NCI-H446 treated with DMSO at 0.1 percent for 48 hours (cell line): ENCODE results near the gene PTPRN2.
"Not testable (repeated sequence)": the region's sequence is repeated elsewhere in the genome, so short reads cannot be mapped to it uniquely, and the experiment has no call there.

Source experiments
- DNase-seq: peaks from one replicate; lab custom pipeline; 2025; lab: John Stamatoyannopoulos, UW

PTPRN2 gene

DNA sequence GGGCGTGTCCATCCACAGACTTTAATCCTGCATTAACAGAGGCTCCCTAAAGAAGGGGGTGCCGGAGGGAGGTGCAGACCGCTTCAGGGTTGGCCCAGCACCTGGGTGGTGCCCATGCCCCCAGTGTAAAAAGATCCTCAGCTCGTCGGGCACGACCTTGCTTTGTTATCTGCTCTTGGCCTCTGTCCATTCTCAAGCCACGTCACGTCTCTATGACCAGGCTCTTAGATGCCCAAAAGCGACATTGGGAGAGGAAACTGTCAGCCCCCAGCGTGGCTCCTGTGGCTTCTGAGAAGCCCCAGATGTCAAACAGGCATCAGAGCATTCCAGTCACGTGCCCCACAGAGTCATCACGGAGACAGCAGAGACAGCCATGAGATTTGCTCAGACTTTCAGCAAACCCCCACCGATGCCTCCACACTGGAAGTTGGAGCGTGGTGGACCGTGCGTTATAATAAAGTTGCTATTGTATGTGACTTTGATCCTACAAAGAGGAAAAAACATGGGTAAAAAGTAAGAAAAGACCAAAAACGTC lies 55.5 kb downstream of the PTPRN2 start:
- DNase-seq: no peak

DNA sequence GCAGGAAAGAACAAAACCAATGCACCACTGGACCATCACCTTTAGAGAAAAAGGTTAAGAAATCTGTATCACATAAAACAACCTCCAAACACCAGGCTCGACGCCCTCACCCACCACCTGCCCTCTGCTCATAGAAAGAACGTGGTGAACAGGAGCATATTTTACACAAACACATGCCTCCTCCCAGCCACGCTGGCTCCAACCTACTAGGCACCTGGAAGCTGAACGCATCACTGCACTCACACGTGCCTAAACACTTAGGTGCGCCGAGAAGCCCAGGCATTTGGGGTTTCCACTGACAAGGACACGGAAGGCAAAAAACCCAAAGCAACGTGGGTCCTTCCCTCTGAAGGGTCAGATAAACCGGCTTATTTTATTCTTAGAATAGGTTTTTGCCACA lies 56.0 kb downstream of the PTPRN2 start:
- no peak for DNase-seq

DNA sequence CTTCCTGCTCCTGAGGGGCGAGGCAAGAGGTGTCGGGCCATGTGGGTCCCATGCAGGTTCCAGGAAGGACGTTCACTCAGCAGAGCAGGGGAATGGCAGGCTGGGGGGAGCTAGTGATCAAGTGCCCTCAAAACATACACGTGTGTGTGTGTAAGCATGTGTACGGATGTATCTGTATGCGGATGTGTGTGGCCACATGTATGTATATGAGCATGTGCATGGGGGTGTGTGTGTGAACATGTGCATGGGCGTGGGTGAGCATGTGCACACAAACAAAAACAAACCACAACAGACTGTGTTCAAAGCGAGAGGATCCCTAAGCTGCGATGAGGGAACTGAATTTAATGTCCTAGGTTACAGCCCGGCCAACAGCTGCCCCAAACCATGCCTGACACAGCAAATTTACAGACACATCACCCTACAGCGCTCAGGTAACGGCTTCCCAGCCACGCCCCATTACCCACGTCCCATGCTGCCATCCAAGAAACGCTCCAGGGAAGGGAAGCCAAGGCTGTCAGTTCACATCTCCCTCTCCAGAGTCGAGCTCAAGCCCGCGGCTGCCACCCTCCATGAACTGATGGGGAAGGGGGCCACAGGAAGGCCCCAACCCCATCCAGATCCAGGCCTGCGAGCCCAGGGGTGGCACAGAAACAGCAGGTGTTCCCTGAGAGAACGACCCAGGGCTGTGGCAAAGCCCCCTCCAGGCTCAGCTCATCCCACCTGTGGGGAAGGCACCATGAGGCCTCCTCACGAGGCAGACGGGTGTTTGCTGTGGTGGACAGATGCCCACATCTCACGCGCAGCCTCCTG lies 56.6 kb downstream of the PTPRN2 start:
- no peak for DNase-seq

DNA sequence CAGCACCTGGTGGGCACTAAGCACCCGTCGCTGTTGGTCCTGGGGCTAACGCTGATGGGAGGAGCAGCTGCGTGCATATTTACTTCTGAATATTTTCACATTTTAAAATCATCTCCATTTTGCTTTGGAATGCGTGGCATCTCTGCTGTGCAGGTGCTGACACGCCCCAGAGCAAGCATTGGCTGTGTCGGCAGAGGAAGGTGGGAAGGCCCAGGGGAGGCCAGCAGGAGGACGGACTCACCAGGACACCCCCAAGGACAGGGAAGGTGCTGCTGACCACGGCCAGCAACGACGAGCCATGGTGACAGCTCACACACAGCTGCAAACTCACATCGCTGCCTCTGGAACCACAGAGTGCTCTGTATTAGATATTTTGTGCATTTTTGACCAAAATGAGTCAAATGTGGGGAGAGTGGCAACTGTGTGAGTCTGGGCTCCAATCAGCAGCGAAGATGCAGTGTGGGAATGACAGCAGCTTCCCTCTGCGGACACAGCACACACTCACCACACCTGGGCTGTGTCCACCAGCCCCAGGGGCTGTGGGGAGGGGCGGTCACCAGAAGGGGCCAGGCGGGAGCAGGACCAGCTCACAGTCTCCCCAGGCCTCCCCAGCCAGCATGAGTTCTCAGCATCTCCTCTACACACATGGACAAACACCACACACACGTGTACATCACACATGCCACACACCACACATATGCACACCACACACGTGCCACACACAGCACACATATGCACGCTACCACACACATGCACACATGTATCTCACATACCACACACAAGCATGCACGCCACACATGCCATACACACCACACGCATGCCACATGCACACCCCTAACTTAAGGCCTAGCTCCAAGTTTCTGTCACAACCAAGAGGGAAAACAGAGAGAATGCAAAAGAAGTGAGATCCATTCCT lies 58.2 kb downstream of the PTPRN2 start:
- DNase-seq: no peak

DNA sequence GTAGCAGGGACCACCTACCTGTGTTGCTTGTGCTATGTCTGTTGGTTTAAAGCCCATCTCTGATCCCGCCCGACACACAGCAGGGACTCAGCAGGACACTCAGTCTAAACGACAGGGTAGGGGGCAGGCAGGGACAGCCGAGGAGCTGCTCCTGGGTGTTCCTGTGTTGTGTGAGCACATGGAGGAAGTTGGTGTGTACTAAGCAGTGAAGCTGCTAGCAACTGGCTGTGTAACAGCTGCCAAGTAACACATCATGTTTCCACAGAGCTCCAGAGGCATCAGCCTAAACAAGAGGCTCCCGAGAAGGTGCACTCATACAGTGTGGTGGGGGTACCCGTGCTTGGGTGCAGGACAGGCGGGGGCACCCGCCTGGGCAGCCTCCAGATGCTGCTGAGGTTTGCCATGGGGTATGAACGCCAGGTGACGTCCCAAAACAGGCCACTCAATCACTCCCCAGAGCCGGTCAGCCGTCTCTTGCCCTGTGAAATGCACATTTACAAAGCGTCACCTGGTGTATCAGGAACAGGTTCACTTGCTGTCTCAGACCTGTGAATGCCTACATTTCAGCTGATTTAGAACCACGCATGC lies 59.6 kb downstream of the PTPRN2 start:
- no peak for DNase-seq

DNA sequence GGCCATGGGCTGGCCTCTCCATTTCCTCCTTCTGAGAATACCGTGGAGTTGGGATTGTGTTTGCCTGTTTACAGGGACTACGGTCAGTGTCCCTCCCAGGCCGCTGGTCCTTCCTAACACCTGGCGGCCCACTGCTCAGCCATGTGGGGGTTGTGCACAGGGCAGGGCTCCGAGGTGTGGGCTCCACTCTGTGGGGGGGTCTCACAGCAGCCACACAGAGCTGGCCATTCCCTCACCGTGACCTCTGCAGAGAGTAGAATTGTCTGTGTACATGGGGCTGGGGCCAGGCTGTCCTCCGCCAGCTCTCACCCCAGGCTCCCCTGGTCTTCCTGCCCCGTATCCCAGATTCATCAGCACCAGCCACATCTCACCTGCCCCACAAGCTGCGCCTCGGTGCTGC lies 60.1 kb downstream of the PTPRN2 start:
- DNase-seq: no peak

DNA sequence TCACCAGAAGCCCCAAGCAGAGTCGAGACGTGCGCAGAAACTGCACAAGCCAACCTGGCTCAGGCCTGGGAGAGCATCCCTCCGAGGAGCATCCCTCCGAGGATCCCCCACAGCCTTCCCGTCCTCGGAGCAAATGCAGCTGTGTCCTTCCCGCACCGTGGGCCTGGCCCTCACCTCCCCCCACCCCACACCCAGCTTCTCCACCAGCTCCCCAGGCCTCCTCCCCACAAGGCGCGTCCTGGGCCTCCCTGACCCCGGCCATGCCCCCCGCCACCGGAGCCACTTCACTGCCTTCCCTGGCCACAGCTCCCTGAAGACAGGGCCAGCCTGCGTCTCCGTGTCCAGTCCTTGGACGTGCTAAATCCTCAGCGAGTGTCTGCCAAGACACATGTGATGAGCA lies 60.6 kb downstream of the PTPRN2 start:
- DNase-seq: no peak

DNA sequence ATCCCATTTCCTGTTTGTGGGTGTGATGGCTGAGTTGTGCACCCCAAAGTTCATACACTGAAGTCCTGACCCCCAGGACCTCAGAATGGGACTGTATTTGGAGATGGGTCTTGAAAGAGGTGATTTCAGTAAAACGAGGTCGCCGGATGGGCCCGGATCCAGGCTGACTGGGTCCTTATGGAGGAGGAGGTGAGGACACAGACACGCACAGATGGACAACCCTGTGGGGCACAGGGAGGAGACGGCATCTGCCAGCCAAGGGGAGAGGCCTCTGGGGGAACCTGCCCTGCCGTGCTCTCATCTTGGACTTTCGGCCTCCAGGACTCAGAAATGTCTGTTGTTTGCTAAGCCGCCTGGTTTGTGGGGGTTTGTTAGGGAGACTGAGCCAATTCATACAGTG lies 61.1 kb downstream of the PTPRN2 start:
- DNase-seq: no peak

DNA sequence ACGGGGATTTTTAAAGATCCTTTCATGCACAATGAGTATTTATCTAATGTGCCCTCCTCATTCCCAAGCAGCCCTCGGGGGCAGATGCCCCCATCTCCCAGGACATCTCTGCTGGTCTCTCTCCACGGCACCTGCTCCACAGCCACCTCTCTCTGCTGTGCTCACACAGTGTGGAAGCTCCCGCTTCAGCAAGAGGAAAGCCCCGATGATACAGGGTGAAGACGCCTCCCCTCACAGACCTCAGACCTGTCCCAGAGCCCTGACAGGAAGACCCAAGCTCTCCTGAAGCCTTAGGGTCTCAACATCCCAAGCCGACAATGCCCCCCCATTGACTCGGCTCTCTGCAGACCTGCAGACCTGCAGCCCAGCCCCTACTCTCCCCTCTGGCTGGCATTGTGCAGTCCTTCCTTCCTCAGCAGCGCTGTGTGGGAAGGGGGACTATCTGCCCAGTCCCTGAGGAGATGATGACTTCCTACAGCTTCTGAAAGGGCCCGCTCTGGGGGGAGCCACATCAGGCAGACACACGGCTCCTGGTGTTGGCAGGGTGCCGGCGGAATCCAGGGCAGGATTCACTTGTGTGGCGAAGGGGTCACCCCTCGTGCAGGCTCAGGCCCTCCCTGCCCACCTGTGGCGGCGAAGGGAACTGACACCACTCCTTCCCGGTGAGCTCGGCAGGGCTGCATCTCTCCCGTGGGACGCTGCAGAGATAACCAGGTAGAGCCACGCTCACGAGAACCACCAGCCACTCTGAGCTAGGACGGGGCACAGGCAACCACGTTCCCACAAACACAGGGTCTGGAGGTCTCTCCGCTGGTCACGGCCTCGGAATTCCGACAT lies 61.8 kb downstream of the PTPRN2 start:
- no peak for DNase-seq

DNA sequence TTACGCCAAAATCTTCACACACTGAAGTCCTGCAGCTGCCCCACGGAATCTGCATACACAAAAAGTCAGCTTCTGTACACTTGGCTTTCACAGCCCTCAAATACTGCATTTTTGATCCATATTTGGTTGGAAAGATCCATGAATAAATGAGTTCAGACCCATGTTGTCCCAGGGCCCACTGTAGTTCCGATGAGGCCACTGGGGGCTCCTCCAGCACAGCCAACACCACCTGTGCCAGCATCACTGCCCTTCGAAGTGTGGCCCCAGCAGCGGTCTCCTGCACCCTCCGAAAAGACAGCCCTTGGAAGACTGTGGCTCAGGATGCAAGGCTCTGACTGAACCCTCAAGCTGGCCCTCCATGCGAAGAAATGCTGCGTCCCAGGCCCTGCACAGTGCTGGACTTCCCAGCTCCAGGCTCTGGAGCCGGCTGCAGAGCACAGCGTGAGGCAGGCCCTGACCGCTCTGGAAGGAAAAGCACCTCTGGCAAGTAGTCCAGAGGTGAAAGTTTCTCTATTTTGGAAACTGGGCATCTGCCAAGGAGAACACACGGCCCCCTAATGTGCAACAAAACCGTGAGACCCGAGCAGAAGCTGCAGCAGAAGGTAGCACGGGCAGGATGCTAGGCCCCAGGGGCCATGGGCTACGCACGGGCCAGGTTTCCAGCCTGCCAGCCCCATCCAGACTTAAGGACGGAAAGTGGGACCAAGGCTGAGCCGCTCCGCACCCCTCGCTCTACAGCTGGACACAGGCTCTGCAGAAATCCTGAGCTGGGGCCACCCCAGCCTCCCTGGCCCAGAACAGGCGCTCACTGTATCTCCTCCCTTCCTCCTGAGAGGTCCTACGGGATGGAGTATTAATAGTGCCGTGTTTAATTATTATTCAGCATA lies 62.6 kb downstream of the PTPRN2 start:
- no peak for DNase-seq

DNA sequence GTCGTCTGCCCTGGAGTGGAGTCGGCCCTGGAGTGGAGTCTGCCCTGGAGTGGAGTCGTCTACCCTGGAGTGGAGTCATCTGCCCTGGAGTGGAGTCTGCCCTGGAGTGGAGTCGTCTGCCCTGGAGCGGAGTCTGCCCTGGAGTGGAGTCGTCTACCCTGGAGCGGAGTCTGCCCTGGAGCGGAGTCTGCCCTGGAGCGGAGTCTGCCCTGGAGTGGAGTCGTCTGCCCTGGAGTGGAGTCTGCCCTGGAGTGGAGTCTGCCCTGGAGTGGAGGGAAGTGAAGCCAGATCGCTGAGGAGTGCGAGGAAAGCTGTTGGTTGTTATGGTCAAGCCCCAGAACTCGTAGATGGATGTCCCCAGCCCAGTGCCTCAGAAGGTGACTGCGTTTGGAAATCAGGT lies 63.3 kb downstream of the PTPRN2 start:
- DNase-seq: not testable (repeated sequence)

DNA sequence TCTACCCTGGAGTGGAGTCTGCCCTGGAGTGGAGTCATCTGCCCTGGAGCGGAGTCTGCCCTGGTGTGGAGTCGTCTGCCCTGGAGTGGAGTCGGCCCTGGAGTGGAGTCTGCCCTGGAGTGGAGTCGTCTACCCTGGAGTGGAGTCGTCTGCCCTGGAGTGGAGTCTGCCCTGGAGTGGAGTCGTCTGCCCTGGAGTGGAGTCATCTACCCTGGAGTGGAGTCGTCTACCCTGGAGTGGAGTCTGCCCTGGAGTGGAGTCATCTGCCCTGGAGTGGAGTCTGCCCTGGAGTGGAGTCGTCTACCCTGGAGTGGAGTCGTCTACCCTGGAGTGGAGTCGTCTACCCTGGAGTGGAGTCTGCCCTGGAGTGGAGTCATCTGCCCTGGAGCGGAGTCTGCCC lies 63.7 kb downstream of the PTPRN2 start:
- not testable (repeated sequence) for DNase-seq

DNA sequence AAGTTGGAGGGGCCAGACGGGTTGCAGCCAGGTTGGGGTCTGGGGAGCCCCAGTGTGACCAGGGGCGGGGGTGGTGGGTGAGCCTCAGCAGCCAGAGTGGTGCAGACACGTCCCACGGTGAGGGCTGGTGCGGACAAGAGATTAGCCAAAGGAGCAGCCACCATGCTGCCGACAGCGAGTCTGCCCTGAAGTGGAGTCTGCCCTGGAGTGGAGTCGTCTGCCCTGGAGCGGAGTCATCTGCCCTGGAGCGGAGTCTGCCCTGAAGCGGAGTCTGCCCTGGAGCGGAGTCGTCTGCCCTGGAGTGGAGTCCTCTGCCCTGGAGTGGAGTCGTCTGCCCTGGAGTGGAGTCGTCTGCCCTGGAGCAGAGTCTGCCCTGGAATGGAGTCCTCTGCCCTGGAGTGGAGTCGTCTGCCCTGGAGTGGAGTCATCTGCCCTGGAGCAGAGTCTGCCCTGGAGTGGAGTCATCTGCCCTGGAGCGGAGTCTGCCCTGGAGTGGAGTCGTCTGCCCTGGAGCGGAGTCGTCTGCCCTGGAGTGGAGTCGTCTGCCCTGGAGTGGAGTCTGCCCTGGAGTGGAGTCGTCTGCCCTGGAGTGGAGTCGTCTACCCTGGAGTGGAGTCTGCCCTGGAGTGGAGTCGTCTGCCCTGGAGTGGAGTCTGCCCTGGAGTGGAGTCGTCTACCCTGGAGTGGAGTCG lies 64.3 kb downstream of the PTPRN2 start:
- not testable (repeated sequence) for DNase-seq

DNA sequence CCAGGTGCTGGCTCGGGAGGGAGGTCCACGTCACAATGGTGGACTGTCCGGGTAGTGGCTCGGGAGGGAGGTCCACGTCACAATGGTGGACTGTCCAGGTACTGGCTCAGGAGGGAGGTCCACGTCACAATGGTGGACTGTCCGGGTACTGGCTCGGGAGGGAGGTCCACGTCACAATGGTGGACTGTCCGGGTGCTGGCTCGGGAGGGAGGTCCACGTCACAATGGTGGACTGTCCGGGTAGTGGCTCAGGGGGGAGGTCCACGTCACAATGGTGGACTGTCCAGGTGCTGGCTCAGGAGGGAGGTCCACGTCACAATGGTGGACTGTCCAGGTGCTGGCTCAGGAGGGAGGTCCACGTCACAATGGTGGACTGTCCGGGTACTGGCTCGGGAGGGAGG lies 65.8 kb downstream of the PTPRN2 start:
- not testable (repeated sequence) for DNase-seq

DNA sequence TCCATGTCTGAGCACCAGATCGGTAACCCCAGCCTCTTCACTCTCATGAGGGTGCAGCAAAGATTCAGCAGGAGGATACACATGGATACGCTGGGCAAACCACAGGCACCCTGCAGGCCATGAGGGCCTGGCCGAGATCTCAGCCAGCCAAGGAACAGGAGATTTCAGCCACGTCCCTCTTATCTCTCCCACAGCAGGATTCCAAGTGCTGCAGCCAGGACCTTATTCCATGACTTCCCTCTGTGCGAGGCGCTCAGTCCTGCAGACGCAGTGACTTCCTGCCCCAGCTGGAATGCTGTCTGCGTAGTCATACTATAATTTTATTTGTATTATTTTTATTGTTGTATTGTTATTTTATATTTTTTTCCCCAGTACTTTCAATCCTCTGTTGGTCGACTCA lies 66.8 kb downstream of the PTPRN2 start:
- no peak for DNase-seq

DNA sequence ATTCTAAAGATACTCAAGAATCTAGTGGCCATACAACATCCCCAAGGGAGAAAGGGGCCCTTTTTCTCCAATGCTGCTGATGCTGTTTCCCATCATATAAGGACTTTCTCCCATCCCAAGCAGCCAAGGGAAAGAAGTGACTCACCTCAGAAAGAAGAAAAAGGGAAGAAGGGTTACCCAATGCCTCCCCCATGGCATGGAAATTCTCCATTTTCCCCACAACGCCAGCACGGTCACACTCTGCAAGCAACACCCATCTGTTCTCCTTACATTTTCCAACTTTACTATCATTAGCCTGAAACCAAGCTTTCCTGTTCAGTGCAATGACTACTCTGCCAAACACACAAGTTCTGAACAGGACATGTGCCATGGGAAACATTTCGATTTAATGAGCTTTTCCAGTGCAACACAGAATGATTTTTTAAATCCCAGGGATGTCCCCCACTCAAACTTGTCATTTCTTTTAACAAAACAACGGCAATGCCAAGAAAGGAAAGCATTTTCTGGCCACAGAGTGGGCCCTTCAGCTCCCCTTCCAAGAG lies 67.9 kb downstream of the PTPRN2 start:
- DNase-seq: no peak

DNA sequence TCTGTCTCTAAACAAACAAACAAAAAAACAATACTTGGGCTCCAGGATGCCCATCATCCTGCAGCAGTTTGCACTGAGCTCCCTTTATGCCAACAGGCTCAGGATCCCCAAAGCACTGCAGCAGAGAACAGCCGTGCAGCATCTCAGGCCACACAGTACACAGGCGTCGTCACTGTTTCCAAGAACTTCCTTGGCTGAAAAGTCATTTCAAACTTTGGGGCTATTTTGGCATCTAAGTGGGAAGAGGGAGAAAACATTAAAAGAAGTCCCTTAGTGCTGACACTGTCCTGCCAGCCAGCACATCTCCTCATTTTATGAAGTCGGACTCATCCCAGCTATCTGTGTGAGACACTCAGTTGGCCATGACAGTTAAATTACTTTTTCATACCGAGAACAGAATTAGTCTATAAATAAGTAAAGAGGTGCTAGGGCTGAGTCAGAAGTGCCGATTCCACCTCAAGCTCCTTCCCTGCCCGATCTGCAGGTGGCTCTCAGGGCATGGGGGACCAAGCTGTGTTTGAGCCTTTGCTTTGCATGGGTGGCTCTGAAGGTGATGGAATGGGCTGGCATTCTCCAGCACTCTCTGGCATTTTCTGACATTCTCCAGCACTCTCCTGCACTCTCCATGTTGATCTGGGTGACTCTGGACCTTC lies 68.5 kb downstream of the PTPRN2 start:
- DNase-seq: no peak

DNA sequence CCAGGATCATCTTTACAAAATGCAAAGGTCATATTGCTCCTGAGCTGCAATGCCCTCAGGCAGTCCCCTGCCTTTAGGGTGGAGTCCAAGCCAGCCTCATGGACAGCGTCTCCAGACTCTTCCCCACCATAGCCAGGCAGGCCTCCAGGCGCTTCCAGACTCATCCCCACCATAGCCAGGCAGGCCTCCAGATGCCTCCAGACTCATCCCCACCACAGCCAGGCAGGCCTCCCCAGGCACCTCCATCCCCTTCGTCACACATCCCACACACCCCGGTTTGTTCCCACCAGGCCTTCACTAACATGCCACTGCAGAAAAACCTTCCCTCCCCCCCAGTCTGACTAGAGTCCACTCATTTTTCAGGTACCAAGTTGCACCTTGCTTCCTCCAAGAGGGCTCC lies 70.1 kb downstream of the PTPRN2 start:
- no peak for DNase-seq

DNA sequence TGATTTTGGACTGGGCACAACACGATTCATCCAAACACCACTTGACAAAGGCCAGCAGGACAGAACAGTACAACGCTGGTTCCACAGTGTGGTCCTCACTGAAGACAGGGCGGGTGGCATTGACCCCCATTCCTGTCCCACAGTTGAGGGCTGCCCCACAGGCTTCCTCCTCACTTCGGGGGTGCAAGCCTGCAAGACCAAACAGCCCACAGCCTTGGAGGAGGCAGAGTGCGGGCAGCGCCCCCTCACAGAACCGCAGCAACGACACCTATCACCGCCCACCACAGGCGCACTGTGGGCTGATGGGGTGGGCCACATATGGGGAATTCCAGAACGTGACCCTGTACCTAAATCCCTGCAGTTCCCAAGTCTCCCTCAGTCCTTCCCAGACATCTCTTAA lies 70.6 kb downstream of the PTPRN2 start:
- DNase-seq: no peak
